ENCODE results near the gene RUSC1.

RUSC1 gene

GRCh38 chr1:155320661-155321617 is at the start of gene RUSC1:
Gene RUSC1, plus strand, starts transcription at chr1:155320894. Its CDS starts 880 bp downstream, at chr1:155321774.
- Histone ChIP-seq H3K4me3 (ENCODE audit: low read depth, low read length) (peak within 1 kb of the TSS; percentile 55), H3K27ac (no peak within 1 kb of the TSS)

GRCh38 chr1:155272466-155273342 is 48.0 kb upstream of the RUSC1 start:
- peak overlapping the region; percentile 83 for H3K4me3 ChIP-seq (ENCODE audit: low read depth, low read length)
- H3K27me3 ChIP-seq (replicated peaks), result no peaks in the 10 kb centered on the region
- DNase-seq, result peak; percentile 53
- peak overlapping the region; percentile 86 for H3K27ac ChIP-seq
- in situ Hi-C loops (cut with HindIII; ENCODE audit: low pct_ligation_motif_present, low sequenced_read_pairs), result no loop called here
- H3K36me3 ChIP-seq (replicated peaks), result peaks cover 37% of the 10 kb centered on the region
- TF ChIP-seq CTCF (IDR thresholded peaks at IDR 0.05; ENCODE audit: low read depth, low read length, missing control alignments), result no peak

More at GRCh38 chr1:155320661-155321617, at the start of gene RUSC1:
- H3K36me3 ChIP-seq (replicated peaks), result peaks cover 27% of the 10 kb centered on the region
- peak; percentile 47 for DNase-seq
- TF ChIP-seq CTCF (IDR thresholded peaks at IDR 0.05; ENCODE audit: low read depth, low read length, missing control alignments), result no peak
- in situ Hi-C loops (cut with HindIII; ENCODE audit: low pct_ligation_motif_present, low sequenced_read_pairs), result no loop called here
- no peaks in the 10 kb centered on the region for H3K27me3 ChIP-seq (replicated peaks)

- H3K4me3 ChIP-seq (ENCODE audit: low read depth, low read length), result peak within 1 kb of the TSS; percentile 83
- H3K36me3 ChIP-seq (replicated peaks), result peaks cover 28% of the 10 kb centered on the region
- TF ChIP-seq CTCF (IDR thresholded peaks at IDR 0.05; ENCODE audit: low read depth, low read length, missing control alignments), result no peak
- peak; percentile 87 for DNase-seq
- in situ Hi-C loops (cut with HindIII; ENCODE audit: low pct_ligation_motif_present, low sequenced_read_pairs), result no loop called here
- H3K27ac ChIP-seq, result peak within 1 kb of the TSS; percentile 86
- no peaks in the 10 kb centered on the region for H3K27me3 ChIP-seq (replicated peaks)
Observed at GRCh38 chr1:155273343-155274245, 47.1 kb upstream of the RUSC1 start, which contains the start of gene CLK2. Gene CLK2, minus strand, starts transcription at chr1:155273504. Its CDS starts 2,527 bp downstream, at chr1:155270977.

- DNase-seq, result peak; percentile 95
- peak; percentile 49 for TF ChIP-seq CTCF (IDR thresholded peaks at IDR 0.05; ENCODE audit: low read depth, low read length, missing control alignments)
- no peaks in the 10 kb centered on the region for H3K36me3 ChIP-seq (replicated peaks)
- no peaks in the 10 kb centered on the region for H3K27me3 ChIP-seq (replicated peaks)
- H3K4me3 ChIP-seq (ENCODE audit: low read depth, low read length), result peak within 1 kb of the TSS; percentile 58
- in situ Hi-C loops (cut with HindIII; ENCODE audit: low pct_ligation_motif_present, low sequenced_read_pairs), result no loop called here
- H3K27ac ChIP-seq, result no peak within 1 kb of the TSS
Observed at GRCh38 chr1:155277070-155277901, 43.4 kb upstream of the RUSC1 start, which contains the start of gene HCN3. Gene HCN3, plus strand, starts transcription at chr1:155277463. Its CDS starts 128 bp downstream, at chr1:155277591.
